ENCODE measurements around the gene SOX4.

DNA sequence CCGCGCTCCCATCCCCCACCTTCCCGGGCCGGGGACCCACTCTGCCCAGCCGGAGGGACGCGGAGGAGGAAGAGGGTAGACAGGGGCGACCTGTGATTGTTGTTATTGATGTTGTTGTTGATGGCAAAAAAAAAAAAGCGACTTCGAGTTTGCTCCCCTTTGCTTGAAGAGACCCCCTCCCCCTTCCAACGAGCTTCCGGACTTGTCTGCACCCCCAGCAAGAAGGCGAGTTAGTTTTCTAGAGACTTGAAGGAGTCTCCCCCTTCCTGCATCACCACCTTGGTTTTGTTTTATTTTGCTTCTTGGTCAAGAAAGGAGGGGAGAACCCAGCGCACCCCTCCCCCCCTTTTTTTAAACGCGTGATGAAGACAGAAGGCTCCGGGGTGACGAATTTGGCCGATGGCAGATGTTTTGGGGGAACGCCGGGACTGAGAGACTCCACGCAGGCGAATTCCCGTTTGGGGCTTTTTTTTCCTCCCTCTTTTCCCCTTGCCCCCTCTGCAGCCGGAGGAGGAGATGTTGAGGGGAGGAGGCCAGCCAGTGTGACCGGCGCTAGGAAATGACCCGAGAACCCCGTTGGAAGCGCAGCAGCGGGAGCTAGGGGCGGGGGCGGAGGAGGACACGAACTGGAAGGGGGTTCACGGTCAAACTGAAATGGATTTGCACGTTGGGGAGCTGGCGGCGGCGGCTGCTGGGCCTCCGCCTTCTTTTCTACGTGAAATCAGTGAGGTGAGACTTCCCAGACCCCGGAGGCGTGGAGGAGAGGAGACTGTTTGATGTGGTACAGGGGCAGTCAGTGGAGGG lies 2.8 kb downstream of the SOX4 start:
- TF ChIP-seq RAD21 (IDR thresholded peaks at IDR 0.05; ENCODE audit: low read depth), result no peak
- no peak for TF ChIP-seq SP1 (IDR thresholded peaks at IDR 0.05; ENCODE audit: low read depth)
- TF ChIP-seq, protein P1, sequence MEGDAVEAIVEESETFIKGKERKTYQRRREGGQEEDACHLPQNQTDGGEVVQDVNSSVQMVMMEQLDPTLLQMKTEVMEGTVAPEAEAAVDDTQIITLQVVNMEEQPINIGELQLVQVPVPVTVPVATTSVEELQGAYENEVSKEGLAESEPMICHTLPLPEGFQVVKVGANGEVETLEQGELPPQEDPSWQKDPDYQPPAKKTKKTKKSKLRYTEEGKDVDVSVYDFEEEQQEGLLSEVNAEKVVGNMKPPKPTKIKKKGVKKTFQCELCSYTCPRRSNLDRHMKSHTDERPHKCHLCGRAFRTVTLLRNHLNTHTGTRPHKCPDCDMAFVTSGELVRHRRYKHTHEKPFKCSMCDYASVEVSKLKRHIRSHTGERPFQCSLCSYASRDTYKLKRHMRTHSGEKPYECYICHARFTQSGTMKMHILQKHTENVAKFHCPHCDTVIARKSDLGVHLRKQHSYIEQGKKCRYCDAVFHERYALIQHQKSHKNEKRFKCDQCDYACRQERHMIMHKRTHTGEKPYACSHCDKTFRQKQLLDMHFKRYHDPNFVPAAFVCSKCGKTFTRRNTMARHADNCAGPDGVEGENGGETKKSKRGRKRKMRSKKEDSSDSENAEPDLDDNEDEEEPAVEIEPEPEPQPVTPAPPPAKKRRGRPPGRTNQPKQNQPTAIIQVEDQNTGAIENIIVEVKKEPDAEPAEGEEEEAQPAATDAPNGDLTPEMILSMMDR (IDR thresholded peaks at IDR 0.05 in 2 of 3, conservative IDR thresholded peaks at IDR 0.05 in 1 of 3; ENCODE audit: borderline replicate concordance in 1 of 3, insufficient read depth in 1 of 3, low read depth in 2 of 3, low read length in 2 of 3), result no peak
- no peak for TF ChIP-seq POLR2A (IDR thresholded peaks at IDR 0.05; ENCODE audit: borderline replicate concordance, extremely low read depth, insufficient read depth, insufficient read length)
- TF ChIP-seq EZH2 (IDR thresholded peaks at IDR 0.05), result no peak
- TF ChIP-seq, protein P2, sequence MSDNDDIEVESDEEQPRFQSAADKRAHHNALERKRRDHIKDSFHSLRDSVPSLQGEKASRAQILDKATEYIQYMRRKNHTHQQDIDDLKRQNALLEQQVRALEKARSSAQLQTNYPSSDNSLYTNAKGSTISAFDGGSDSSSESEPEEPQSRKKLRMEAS (IDR thresholded peaks at IDR 0.05), result no peak
- TF ChIP-seq, protein P3, sequence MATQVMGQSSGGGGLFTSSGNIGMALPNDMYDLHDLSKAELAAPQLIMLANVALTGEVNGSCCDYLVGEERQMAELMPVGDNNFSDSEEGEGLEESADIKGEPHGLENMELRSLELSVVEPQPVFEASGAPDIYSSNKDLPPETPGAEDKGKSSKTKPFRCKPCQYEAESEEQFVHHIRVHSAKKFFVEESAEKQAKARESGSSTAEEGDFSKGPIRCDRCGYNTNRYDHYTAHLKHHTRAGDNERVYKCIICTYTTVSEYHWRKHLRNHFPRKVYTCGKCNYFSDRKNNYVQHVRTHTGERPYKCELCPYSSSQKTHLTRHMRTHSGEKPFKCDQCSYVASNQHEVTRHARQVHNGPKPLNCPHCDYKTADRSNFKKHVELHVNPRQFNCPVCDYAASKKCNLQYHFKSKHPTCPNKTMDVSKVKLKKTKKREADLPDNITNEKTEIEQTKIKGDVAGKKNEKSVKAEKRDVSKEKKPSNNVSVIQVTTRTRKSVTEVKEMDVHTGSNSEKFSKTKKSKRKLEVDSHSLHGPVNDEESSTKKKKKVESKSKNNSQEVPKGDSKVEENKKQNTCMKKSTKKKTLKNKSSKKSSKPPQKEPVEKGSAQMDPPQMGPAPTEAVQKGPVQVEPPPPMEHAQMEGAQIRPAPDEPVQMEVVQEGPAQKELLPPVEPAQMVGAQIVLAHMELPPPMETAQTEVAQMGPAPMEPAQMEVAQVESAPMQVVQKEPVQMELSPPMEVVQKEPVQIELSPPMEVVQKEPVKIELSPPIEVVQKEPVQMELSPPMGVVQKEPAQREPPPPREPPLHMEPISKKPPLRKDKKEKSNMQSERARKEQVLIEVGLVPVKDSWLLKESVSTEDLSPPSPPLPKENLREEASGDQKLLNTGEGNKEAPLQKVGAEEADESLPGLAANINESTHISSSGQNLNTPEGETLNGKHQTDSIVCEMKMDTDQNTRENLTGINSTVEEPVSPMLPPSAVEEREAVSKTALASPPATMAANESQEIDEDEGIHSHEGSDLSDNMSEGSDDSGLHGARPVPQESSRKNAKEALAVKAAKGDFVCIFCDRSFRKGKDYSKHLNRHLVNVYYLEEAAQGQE (IDR thresholded peaks at IDR 0.05; ENCODE audit: low read depth), result no peak
- TF ChIP-seq POLR2AphosphoS5 (IDR thresholded peaks at IDR 0.05; ENCODE audit: low read depth, low read length), result no peak
- no peak for TF ChIP-seq JUND (IDR thresholded peaks at IDR 0.05)
- no peak for TF ChIP-seq CEBPB (IDR thresholded peaks at IDR 0.05; ENCODE audit: low read depth)
- TF ChIP-seq TCF7L2 (IDR thresholded peaks at IDR 0.05; ENCODE audit: borderline replicate concordance, extremely low read depth, insufficient read depth, insufficient read length), result no peak
- TF ChIP-seq ZNF274 (IDR thresholded peaks at IDR 0.05; ENCODE audit: low read depth, low read length), result no peak
- no peak for TF ChIP-seq SRF (IDR thresholded peaks at IDR 0.05; ENCODE audit: low read depth)
